ENCODE data around the gene CEPT1.
"Not testable (repeated sequence)": the region's sequence is repeated elsewhere in the genome, so short reads cannot be mapped to it uniquely, and the experiment has no call there.

Gene CEPT1

DNA sequence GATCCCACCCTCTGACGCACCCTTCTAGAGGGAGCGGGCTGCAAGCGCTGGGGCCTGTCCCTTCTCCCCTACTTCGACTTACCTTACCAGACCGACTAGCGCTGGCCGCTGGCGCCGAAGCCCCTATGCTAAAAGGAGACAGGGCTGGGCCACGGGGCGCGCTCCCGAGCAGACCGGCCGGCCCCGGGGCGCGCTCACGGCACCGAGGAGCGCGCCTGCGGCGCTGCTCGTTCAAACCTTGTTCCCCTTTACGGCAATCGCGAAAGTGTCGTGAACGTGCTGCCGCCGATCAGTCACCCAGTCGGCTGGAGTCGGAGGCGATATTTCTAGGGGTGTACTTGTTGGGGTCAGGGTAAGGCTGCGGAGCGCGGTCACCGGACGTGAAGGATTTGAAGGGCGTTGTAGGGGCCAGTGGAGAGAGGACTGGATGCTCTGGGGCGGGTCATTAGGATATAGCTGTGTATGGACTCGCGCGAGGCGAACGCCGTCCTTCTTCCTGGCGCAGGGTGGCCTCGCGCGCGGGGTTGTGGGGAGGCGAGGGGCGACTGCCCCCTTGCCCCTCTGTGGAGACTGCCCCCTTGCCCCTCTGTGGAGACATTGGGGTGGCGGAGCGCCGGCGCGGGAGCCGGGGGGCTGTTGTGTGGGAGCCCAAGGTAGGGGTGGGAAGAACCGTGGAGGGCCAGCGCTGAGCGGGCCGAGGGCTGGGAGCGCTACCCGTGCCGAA lies at the start of gene CEPT1, which contains the start of gene DRAM2:
Gene CEPT1, plus strand, starts transcription at position 268 of the 724 bp plus-strand sequence. CDS start 7,492 bp downstream, outside the sequence.
Gene DRAM2, minus strand, starts transcription at position 138 of the 724 bp plus-strand sequence. CDS start 8,539 bp downstream, outside the sequence.
- peak; percentile 91 for DNase-seq

- DNase-seq: not testable (repeated sequence)
These were observed 44.6 kb upstream of the CEPT1 start for GRCh38 chr1:111095421-111095820.

DNA sequence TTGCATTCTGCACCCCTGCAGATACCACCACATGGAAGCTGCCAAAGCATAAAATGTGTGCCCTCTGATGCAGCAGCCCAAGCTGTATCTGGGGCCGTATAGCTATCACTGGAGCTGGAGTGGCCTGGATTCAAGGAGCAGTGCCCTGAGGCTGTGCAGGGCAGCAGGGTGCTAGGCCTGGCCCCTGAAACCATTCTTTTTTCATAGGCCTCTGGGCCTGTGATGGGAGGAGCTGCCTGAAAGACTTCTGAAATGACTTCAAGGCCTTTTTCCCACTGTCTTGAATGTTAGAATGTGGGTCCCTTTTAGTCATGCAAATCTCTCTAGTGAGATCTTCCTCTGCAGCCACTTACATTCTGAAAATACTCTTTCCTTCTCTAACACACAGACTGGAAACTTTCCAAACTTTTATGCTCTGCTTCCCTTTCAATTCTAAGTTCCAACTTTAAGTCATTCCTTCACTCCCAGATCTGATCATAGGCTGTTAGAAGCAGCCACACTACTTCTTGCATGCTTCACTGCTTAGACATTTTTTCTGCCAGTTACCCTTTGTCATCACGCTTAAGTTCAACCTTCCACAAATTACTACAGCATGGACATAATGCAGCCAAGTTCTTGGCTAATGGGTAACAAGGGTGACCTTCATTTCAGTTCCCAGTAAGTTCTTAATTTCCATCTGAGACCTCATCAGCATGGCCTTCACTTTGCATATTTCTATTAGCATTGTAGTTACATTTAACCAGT lies 42.5 kb upstream of the CEPT1 start:
- no peak for DNase-seq

- DNase-seq: no peak
These were observed 40.7 kb upstream of the CEPT1 start for GRCh38 chr1:111099289-111099688.

- DNase-seq: no peak
These were observed 38.0 kb upstream of the CEPT1 start for GRCh38 chr1:111101854-111102642.

GRCh38 chr1:111104981-111105380 lies 35.0 kb upstream of the CEPT1 start:
- DNase-seq: no peak

DNA sequence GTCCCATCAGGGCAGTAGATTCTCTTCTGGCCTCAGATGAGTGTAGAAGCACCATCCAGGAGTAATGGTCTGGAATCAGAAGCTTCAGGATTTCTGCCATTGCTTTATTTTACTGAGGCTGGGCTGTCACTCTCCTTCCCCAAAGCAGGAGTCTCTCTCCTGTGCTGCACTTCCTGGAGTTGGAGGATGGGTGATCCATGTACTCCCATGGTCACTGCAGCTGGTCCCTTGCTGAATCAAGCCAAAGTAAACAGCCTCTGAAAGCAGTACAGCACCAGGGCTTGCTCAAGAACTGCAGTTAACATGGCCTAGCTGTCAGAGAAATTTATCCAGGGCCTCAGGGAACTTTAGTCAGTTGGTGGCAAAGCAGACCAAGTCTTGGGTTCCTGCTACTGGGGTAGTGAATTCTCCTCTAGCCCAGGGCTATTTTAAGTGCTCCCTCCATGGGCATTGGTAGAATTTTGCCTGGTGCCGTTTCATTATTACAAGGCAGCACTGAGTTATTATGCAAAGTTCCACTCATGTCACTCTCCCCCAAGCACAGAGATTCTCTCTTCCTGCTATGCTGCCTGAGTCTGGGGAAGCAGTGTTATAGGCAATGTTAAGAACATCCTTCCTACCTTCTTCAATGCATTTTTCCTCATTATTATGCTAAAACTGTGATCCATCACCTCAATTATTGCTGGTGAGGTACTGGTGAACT lies 29.7 kb upstream of the CEPT1 start:
- DNase-seq: no peak

DNA sequence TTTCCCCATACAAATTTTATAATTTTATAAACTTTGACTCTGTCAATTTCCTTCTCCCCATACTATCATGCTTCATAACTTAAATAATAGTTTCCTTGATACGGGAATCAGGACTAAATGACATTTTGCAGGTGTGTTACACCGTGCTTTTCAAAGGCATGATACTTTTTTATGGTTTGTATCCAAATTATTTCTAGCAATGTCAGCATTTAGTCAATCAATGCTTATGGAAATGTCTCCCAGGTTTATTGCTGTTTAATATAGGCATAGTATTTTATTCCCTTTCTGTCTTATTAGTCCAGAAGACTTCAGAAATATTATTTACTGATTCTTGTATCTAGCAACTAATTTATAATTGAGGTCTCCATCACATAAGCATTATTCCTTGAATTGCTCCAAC lies 23.5 kb upstream of the CEPT1 start:
- DNase-seq: no peak

- DNase-seq: no peak
These were observed 13.7 kb upstream of the CEPT1 start for GRCh38 chr1:111126354-111126753.

- no peak for DNase-seq
These were observed 11.9 kb upstream of the CEPT1 start for GRCh38 chr1:111127923-111128643.

DNA sequence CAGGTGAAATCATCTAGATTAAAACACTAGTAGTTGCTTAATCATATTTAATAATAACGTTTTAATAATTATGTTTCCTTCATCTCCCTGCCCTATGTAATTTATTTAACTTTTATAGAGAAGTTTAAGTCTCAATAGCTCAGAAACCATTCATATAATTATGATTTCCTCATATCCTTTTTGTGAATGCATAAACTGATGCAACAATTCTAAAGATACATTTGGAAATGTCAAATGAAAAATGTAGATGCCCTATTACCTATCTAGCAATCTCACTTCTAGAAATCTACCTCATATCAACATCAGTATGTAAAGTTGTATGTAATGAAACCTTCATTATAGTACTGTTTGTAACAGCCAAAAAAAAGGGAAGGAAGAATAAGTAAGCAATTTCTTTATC lies 10.6 kb upstream of the CEPT1 start:
- no peak for DNase-seq

- DNase-seq: no peak
These were observed 8.3 kb upstream of the CEPT1 start for GRCh38 chr1:111131693-111132092.

GRCh38 chr1:111133866-111134265 lies 6.2 kb upstream of the CEPT1 start:
- no peak for DNase-seq

DNA sequence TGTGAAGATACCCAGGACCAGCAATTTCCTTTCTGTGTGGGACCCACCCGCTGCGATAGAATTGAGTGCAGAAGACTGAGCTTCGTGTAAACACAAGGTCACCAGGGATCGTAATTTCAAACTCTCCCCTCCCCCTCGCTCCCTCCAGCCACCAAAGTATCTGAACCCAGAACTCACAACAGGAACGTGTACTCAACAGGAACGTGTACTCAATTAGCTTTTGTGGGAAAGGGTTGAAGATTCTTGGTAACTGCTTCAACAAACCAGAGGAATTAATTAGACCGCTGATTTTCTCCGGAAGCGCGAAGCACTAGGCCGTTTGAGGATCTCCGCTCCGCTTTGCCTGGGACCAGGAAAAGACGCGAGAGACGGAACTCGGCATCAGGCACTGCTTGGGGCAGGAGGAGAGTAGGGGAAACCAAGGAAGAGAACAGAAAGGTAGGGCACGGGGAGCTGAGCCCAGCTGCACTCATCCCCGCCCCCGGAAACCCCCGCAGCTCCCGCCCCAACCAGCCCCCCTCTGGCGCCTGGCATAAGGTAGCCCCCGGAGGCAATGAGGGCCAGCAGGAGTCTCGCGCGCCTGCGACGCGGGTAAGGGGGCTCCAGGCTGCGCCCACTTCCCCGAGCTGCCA lies 583 bp upstream of the CEPT1 start:
- peak; percentile 75 for DNase-seq

DNA sequence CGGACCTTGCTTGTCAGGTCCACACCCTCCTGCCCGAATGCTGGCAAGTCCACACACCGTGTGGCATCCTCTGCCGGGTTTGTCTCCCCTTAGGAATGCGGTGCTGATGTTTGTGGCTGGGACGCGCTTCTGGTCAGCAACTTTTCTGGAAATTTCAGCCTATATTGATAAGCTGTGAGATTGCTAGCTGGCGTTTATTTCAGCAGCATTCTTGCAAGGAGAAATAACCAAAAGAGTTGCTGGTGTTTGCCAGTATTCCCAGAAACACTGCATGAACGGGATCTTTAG lies 601 bp downstream of the CEPT1 start:
- DNase-seq: no peak

DNA sequence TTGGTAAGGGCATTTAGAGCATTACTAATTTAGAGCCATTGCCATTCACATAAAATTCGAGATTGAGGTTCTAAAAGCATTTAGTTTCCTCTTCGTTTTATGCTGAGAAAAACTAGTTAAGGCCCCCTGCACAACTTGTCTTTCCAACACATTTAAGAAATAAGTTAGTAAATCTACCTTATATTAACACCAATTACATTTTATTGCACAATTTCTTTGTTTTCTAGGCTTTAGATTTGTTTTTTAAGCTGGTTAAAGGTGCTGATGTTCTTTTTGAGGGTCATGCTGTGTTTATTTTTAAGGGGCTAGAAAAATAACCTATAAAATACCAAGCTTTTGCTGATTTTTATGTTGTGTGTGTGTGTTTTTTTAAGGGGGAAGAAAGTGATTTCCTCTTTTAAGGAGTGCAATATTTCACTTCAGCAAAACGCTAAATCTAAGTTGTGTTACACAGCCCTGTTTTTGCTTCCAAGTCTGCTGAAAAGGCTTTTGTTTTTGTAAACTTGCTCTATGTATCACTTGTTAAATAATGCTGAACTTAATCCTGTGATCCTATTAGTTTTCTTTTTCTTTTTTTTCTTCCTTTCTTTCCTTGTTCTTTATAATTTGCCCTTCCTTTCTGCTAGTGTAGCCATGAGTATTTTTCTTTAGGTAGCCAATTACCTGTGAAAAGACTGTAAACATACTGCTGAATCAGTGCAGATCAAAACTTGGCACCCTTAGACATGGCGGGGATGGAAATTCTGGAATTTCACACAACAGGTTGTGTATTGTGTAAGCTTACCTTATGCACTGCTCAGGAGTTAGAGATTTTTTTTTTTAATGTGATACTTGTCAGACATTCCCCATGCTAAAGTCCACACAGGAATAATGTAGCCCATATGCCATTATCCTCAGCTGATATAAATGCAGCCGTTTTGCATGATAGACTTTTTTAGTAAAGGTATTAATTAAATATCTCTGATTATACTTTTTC lies 1.5 kb downstream of the CEPT1 start:
- no peak for DNase-seq

DNA sequence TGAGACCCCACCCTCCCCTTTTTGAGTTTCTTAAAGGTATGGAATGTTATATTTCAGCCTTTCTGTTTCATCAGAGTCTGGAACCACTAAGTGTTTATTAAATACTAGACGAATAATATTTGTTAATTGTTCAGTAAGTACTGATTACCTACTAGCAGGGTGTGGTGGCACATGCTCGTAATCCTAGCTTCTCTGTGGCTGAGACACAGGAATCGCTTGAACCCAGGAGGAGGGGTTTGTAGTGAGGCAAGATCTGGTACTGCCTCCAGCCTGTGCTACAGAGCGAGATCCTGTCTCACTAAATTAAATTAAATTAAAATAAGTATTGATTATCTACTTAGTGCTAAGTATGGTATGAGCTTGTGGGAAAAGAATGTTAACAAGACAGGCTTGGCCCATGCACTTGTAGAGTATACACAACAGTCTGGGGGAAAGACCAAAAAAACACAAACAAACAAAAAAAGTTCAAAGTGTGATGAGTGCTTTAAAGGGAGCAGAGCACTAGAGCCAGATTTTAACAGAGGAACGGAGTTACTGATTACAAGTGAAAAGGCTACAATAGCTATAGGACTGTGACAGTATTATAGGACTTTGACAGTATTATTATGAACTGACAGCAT lies 2.4 kb downstream of the CEPT1 start:
- no peak for DNase-seq

DNA sequence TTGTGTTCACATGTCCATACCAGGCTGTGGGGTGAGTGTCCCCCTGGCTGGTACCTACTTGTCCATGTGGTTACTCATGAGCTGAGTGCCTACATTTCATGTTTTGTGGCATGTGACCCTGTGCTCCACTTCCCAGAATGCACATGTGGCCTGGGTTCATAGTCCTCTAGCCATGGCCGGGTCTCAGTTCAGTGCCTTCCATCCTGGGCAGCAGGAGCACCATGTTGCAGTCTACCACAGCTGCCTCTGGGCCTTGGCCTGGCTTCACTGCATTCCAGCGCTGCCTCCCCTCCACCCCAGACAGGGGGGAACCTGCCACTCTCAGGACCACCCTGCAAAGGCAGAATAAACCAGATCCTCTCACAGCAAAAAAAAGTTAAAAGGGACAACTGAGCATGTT lies 5.5 kb downstream of the CEPT1 start:
- DNase-seq: no peak

DNA sequence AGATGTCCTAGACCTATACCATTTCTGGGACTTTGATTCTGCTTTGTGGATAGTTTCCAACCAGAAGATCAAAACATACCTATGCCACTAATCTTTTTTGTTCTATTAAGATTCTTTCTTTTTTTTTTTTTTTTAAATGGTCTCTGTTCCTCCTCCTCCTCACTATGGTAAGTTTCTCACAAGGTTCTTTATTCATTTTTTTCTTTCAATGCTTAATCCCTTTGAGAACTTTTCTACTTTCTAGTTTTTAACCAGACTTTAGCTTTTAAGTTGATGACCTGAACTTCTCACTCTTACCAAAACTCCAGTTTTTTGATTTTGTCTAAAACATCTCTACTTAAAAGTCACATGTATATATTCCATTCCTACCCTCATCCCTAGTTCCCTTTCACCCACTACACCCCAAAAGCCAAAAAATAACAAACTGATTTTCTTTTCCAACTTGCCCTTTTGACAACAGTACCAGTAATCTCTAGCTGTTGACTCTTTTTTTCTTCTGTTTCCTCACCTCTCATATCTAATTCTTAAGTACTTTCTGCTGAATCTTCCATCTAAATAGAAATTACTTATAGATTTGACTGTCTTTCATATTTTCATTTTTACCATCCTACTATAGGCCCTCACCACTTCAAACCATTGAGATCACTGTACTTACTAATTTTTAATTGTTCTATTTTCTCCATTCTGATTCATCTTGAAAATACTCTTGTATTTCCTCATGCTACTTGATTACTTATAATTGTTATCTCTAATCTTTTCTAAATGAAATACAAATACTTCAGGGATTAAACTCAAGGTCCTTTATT lies 6.1 kb downstream of the CEPT1 start:
- DNase-seq: no peak

Measured in NCI-H1694 (cell line).